Measurements from ENCODE around the gene FOXC2. TPM values are rescaled to one million over a fixed set of nuclear protein-coding genes. Genes with fewer than 3 reads are reported as not detected.

The FOXC2 gene
- total and polyA plus RNA-seq, 2 donors (not counting 3 experiments of a cell fraction or from before 2014, with no cell fraction given) = 7.7 to 44.0 TPM

DNA sequence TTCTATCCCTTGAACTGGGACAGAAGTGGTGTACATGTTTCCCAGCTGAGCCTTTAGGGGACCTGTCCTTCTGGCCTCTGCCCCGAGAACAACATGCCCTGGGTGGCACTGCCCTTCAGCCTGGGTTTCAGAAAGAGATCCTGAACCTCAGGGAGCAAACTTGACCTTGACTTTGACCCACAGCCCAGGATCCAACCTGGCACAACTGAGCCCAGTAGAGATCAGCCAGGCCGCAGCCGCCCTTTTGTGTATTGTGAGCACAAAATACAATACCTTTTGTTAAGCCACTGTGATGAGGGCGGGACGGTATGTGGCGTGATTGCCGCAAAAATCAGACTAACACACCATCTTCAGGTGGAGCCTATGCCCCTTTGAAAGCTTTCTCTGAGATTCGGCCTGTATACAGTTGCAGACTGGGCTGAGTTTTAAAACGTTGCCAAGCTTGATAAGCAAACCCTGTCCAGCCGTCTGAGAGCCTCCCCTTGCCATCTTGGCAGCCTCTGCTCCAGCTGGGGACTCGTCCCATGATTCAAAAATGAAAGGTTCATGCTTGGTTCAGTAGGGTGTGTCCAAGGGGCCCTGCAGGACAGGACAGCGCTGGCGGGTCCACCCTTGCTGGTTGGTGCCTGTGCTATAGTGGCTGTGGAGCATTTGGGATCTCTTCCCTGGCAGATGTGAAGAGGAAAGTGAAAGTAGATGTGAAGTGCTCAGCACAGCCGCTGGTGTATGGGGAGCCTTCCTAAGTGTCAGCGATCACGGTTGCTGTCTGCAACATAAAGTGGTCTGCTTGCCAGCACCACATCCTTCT lies 52.0 kb downstream of the FOXC2 start:
- Histone ChIP-seq H3K27ac (ENCODE audit: insufficient read depth, low read depth, low read length) (no peak overlapping the region), H4K20me1 (replicated peaks; ENCODE audit: control insufficient read depth, extremely low read depth, insufficient read depth, low read length) (no peaks in the 10 kb centered on the region), H3K27me3 (ENCODE audit: control insufficient read depth in 2 of 2, insufficient read depth in 2 of 2, low read length in 2 of 2) (no peaks in the 10 kb centered on the region), H3K4me1 (ENCODE audit: control insufficient read depth, extremely low read depth, insufficient read depth, low read length) (peaks cover 9% of the 10 kb centered on the region), H3K9ac (replicated peaks; ENCODE audit: extremely low read depth, insufficient read depth, low read length) (no peak overlapping the region), H3K36me3 (ENCODE audit: control insufficient read depth in 2 of 2, extremely low read depth in 1 of 2, insufficient read depth in 2 of 2, low read length in 2 of 2) (no peaks in the 10 kb centered on the region), H3K4me2 (ENCODE audit: insufficient read depth, low read length) (no peak overlapping the region), H3K9me1 (replicated peaks; ENCODE audit: control insufficient read depth, extremely low read depth, insufficient read depth, low read length) (no peaks in the 10 kb centered on the region), H2AFZ (ENCODE audit: low read depth, low read length) (peak overlapping the region; percentile 83), H3K4me3 (replicated peaks in 1 of 3; ENCODE audit: insufficient read depth in 1 of 3, low read depth in 1 of 3, low read length in 3 of 3) (peak overlapping the region in 1 of 3 experiments; percentile 7), H3K79me2 (ENCODE audit: control insufficient read depth, insufficient read depth, low read length) (no peaks in the 10 kb centered on the region), H3K9me3 (replicated peaks; ENCODE audit: control insufficient read depth, insufficient read depth, low read length) (no peaks in the 10 kb centered on the region)
- DNase-seq (ENCODE audit: low read depth, low spot score) (peak; percentile 30), FAIRE-seq (no peak)
- intact Hi-C loops (cut with micrococcal nuclease) = no loop called here
- BruUV-seq (replicated peaks) = no TSS peak
- dilution Hi-C loops (cut with MboI; ENCODE audit: extremely low pct_ligation_motif_present, low sequenced_read_pairs) = no loop called here
- ChIA-PET CTCF (interaction anchor here (0.9 kb wide), 1 partner anchor 444 kb away, joined by 3 read pairs; no protein-coding TSS in a partner anchor), POLR2A (no interaction called here)
- TF ChIP-seq, protein P1, sequence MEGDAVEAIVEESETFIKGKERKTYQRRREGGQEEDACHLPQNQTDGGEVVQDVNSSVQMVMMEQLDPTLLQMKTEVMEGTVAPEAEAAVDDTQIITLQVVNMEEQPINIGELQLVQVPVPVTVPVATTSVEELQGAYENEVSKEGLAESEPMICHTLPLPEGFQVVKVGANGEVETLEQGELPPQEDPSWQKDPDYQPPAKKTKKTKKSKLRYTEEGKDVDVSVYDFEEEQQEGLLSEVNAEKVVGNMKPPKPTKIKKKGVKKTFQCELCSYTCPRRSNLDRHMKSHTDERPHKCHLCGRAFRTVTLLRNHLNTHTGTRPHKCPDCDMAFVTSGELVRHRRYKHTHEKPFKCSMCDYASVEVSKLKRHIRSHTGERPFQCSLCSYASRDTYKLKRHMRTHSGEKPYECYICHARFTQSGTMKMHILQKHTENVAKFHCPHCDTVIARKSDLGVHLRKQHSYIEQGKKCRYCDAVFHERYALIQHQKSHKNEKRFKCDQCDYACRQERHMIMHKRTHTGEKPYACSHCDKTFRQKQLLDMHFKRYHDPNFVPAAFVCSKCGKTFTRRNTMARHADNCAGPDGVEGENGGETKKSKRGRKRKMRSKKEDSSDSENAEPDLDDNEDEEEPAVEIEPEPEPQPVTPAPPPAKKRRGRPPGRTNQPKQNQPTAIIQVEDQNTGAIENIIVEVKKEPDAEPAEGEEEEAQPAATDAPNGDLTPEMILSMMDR (IDR thresholded peaks at IDR 0.05; ENCODE audit: extremely low read depth in 1 of 2, insufficient read depth in 1 of 2, low read depth in 1 of 2, low read length in 2 of 2) = no peak
- TF ChIP-seq GATA2 (IDR thresholded peaks at IDR 0.05; ENCODE audit: insufficient read depth, insufficient read length, low read depth, low read length) (no peak), POLR2A (IDR thresholded peaks at IDR 0.05; ENCODE audit: low read depth, low read length) (no peak), POLR2AphosphoS5 (IDR thresholded peaks at IDR 0.05; ENCODE audit: insufficient read depth, low read depth, low read length) (no peak), MYC (IDR thresholded peaks at IDR 0.05; ENCODE audit: low read depth, low read length) (no peak), JUN (IDR thresholded peaks at IDR 0.05; ENCODE audit: borderline replicate concordance, insufficient read depth, insufficient read length, low read depth) (no peak), EZH2 (IDR thresholded peaks at IDR 0.05; ENCODE audit: borderline replicate concordance, low read depth, low read length, severe bottlenecking) (no peak), FOS (IDR thresholded peaks at IDR 0.05; ENCODE audit: borderline replicate concordance, insufficient read depth, low read length) (no peak)
- TF ChIP-seq, protein P2, sequence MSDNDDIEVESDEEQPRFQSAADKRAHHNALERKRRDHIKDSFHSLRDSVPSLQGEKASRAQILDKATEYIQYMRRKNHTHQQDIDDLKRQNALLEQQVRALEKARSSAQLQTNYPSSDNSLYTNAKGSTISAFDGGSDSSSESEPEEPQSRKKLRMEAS (IDR thresholded peaks at IDR 0.05; ENCODE audit: insufficient read depth, insufficient read length) = no peak

Other genes with a start within 250 kb of the FOXC2 start
- gene FOXF1, start 56.3 kb upstream of the FOXC2 start, total RNA-seq = 1.1 and 2.2 TPM in 2 replicates
- gene FOXF1, start 56.3 kb upstream of the FOXC2 start, polyA plus RNA-seq = 1.0 and 1.4 TPM in 2 replicates
- 21.1 and 23.2 TPM in 2 replicates for gene MTHFSD, start 11.6 kb upstream of the FOXC2 start, total RNA-seq
- 16.7 and 17.8 TPM in 2 replicates for gene MTHFSD, start 11.6 kb upstream of the FOXC2 start, polyA plus RNA-seq
- gene FOXL1, start 11.7 kb downstream of the FOXC2 start, total RNA-seq = 3.8 and 4.2 TPM in 2 replicates
- gene FOXL1, start 11.7 kb downstream of the FOXC2 start, polyA plus RNA-seq = 2.8 and 3.2 TPM in 2 replicates

Measured in endothelial cell of umbilical vein (primary cell).